NB4 (cell line): ENCODE data around the gene BTBD9.

Experiments used
- DNase-seq: peaks from one replicate; pipeline ENCODE4 v3.0.0; 2010; ENCODE audit warnings: low read depth
- H3K4me3 ChIP-seq: one replicate; pipeline ENCODE4 v1.5.1; 2011; ENCODE audit warnings: mild to moderate bottlenecking, low read depth, low read length, moderate library complexity
- CTCF ChIP-seq: IDR thresholded peaks from one replicate; pipeline ENCODE4 v1.5.1; 2012; ENCODE audit warnings: low read depth, low read length
- MAX ChIP-seq: IDR thresholded peaks from 2 replicates; pipeline ENCODE4 v1.6.1; 2011; ENCODE audit warnings: low read depth, low read length
- MYC ChIP-seq: IDR thresholded peaks from 2 replicates; pipeline ENCODE4 v1.6.1; 2011; ENCODE audit warnings: low read depth, low read length
- POLR2A ChIP-seq: IDR thresholded peaks from 2 replicates; pipeline ENCODE4 v1.6.1; 2011; ENCODE audit warnings: mild to moderate bottlenecking; ENCODE audit not compliant: insufficient read length; ENCODE audit errors: extremely low read depth

The BTBD9 gene

GRCh38 chr6:38467566-38467965, 172.2 kb downstream of the BTBD9 start:
- H3K4me3 ChIP-seq: no peak overlapping the region
- no peak for DNase-seq
- TF ChIP-seq CTCF: no peak
- TF ChIP-seq POLR2A: no peak

DNA sequence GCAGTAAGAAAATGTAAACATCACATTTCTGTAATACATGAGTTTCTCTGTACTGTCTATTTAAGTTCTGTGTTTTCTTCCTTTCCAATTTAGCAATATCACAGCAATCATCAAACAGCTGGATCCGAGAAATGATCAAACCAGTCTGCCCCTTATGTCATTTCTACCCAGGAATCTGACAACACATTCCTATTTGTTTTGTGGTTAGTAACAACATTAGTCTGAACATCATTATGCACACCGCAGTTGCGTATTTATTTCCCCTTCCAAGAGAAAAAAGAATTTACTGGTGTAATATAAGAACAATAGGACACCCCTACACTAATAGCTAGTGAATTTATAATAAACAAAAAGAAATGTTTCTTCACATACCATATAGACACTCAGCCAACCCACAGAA, 179.5 kb downstream of the BTBD9 start:
- TF ChIP-seq MYC (no peak), MAX (no peak), POLR2A (no peak), CTCF (no peak)
- no peak for DNase-seq
- no peak overlapping the region for H3K4me3 ChIP-seq

DNA sequence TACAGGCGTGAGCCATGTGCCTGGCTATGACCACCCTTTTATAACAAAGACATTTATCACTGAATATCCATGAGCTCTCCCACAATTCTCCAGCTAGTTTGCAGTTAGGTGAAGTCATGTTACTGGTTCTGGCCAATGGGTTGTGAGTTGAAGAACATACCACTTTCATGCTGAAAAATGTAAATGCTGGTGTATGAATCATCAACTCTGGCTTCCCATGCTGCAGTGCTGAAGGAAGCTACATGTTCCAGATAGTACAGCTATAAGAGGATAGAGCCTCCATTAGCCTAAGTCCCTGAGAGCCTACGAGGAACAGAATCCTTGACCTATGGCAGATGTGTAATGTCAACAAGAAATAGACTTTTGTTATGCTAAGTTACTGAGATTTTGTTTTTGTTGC, 180.4 kb downstream of the BTBD9 start:
- no peak overlapping the region for H3K4me3 ChIP-seq
- DNase-seq: no peak
- TF ChIP-seq CTCF: no peak
- no peak for TF ChIP-seq MAX
- TF ChIP-seq POLR2A: no peak
- no peak for TF ChIP-seq MYC

DNA sequence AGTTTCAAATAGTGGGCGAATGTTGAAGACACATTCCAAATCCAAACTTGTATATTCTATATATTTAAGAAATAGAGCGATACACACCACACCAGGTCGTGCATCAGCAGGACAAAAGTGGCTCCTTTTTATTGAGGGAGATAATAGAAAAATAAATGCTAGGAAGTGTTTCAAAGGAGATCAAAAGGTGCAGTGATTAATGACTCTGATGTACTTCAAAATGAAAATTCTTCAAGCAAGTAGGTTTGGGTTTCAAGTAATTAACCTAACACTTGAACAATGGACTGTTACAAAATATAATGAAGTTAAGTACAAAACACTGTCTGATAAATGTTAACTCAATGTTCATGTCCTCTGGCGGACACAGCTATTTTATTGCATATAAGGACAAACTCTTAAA, 185.9 kb downstream of the BTBD9 start:
- TF ChIP-seq POLR2A: no peak
- TF ChIP-seq CTCF: no peak
- TF ChIP-seq MAX: no peak
- no peak for TF ChIP-seq MYC
- H3K4me3 ChIP-seq: no peak overlapping the region
- DNase-seq: no peak

GRCh38 chr6:38452816-38453660, 186.7 kb downstream of the BTBD9 start:
- no peak for DNase-seq
- TF ChIP-seq CTCF: no peak
- TF ChIP-seq POLR2A: no peak
- TF ChIP-seq MYC: no peak
- TF ChIP-seq MAX: no peak
- no peak overlapping the region for H3K4me3 ChIP-seq
